ENCODE measurements around the gene SAMD10.
"Not testable (repeated sequence)": the region's sequence is repeated elsewhere in the genome, so short reads cannot be mapped to it uniquely, and the experiment has no call there.

The SAMD10 gene

GRCh38 chr20:63961664-63962425 is 17.6 kb downstream of the SAMD10 start:
- ChIA-PET POLR2A (no interaction called here), CTCF (interaction anchor here (0.5 to 1.4 kb wide), 2 partner anchors 18 to 173 kb away, joined by 3 to 6 read pairs; partner anchors contain the start of genes PRPF6 and SAMD10)

GRCh38 chr20:63960654-63961621 is 18.5 kb downstream of the SAMD10 start:
- H3K4me3 ChIP-seq (ENCODE audit: low read depth, low read length); DNase-seq (ENCODE audit: low read depth, low spot score); POLR2A ChIA-PET: not testable (repeated sequence)
- CTCF ChIA-PET = interaction anchor here (1.4 kb wide), 1 partner anchor 19 kb away, joined by 6 read pairs; the partner anchor contains the start of genes PRPF6 and SAMD10

More at GRCh38 chr20:63961664-63962425, 17.6 kb downstream of the SAMD10 start:
- TF ChIP-seq, protein P1, sequence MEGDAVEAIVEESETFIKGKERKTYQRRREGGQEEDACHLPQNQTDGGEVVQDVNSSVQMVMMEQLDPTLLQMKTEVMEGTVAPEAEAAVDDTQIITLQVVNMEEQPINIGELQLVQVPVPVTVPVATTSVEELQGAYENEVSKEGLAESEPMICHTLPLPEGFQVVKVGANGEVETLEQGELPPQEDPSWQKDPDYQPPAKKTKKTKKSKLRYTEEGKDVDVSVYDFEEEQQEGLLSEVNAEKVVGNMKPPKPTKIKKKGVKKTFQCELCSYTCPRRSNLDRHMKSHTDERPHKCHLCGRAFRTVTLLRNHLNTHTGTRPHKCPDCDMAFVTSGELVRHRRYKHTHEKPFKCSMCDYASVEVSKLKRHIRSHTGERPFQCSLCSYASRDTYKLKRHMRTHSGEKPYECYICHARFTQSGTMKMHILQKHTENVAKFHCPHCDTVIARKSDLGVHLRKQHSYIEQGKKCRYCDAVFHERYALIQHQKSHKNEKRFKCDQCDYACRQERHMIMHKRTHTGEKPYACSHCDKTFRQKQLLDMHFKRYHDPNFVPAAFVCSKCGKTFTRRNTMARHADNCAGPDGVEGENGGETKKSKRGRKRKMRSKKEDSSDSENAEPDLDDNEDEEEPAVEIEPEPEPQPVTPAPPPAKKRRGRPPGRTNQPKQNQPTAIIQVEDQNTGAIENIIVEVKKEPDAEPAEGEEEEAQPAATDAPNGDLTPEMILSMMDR (IDR thresholded peaks at IDR 0.05; ENCODE audit: insufficient read depth, low read length, missing control alignments) = no peak
- H3K4me3 ChIP-seq (ENCODE audit: low read depth, low read length) = no peak overlapping the region
- DNase-seq (ENCODE audit: low read depth, low spot score) = no peak

DNA sequence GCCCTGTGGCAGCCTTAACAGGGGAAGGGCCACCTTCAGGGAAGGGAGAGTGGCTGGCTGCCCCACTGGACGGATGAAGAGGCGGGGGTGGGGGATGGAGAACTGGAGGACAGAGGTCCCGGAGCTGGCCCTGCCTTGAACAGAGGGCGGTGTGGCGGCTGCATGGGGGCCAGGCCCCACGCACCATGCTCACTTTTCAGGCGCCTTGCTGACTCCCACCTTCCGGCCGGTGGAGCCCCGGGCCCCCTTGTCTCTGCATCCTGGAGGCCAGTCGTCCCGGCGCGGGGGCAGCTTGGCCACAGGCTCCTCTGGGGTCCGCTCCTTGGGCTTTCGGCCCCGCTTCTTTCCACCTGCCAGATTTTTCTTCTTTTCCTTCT is 19.8 kb downstream of the SAMD10 start:
- no peak for DNase-seq (ENCODE audit: low read depth, low spot score)
- TF ChIP-seq, protein P1 (IDR thresholded peaks at IDR 0.05; ENCODE audit: insufficient read depth, low read length, missing control alignments) = no peak
- POLR2A ChIA-PET = no interaction called here
- H3K4me3 ChIP-seq (ENCODE audit: low read depth, low read length) = no peak overlapping the region
- CTCF ChIA-PET = no interaction called here

DNA sequence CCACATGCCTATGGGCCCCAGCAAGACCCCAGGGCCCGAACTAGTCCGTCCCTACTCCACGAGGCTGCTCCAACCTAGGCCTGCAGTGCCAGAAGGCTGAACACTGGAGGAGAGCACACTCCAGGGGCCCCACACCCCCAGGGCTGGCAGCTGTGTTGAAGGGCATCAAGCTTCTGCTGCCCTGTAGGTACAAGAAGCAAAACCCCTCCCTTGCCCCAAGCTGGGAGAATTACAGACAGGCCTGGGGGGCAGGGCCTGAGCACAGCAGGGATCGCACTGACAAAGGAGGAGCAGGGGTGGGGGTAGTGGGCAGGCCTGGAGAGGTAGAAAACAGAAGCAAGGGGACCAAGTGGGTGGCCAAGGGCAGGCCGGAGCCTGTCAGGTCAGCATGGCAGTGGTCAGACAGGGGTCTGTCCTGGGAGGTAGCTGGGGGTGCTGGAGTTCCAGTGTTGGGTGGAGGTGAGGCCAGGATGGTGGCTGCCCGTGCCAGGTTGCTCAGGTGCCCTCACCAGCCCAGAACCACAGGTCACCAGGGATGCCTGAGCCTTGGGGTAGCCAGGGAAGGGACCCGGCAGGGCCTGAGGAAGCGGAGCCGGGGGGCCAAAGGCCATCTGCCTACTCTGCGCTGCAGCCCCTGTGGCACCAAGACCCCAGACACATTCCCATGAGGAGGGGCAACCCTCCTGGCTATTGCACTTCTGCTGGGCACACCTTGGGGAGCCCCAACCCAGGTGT is 20.3 kb downstream of the SAMD10 start:
- CTCF ChIA-PET = interaction anchor here (0.8 kb wide), 1 partner anchor 15 kb away, joined by 3 read pairs; no protein-coding TSS in a partner anchor
- POLR2A ChIA-PET = no interaction called here
- no peak for DNase-seq (ENCODE audit: low read depth, low spot score)
- TF ChIP-seq, protein P1 (IDR thresholded peaks at IDR 0.05; ENCODE audit: insufficient read depth, low read length, missing control alignments) = no peak
- no peak overlapping the region for H3K4me3 ChIP-seq (ENCODE audit: low read depth, low read length)

DNA sequence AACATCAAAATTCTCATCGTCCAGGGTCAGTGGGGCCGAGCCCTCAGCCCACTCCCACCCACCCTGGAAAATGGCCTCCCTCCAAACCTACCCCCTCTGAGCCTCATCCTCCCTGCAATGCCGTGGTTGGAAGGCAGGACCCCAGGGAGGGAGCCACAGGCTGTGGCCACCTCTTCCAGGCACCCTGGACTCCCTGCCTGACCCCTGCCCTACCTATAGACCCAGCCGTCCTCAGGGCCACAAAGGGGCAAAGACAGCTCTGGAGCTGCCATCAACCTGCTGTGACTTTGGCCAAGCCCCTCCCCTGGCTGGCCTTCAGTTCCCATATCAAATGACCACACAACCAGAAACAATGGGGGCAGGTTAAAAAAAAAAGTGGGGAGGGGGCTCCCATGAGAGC is 21.0 kb downstream of the SAMD10 start:
- DNase-seq (ENCODE audit: low read depth, low spot score) = no peak
- H3K4me3 ChIP-seq (ENCODE audit: low read depth, low read length) = no peak overlapping the region
- TF ChIP-seq, protein P1 (IDR thresholded peaks at IDR 0.05; ENCODE audit: insufficient read depth, low read length, missing control alignments) = no peak
- CTCF ChIA-PET = interaction anchor here (0.8 kb wide), 1 partner anchor 16 kb away, joined by 3 read pairs; no protein-coding TSS in a partner anchor
- POLR2A ChIA-PET = no interaction called here

GRCh38 chr20:63957690-63958441 is 21.6 kb downstream of the SAMD10 start:
- TF ChIP-seq, protein P1 (IDR thresholded peaks at IDR 0.05; ENCODE audit: insufficient read depth, low read length, missing control alignments) = no peak
- DNase-seq (ENCODE audit: low read depth, low spot score) = no peak
- H3K4me3 ChIP-seq (ENCODE audit: low read depth, low read length) = no peak overlapping the region
- ChIA-PET CTCF (interaction anchor here (0.6 to 1.7 kb wide), 3 partner anchors 10 to 23 kb away, joined by 3 to 4 read pairs (median 4); partner anchors contain the start of gene PRPF6), POLR2A (interaction anchor here (1.8 kb wide), 1 partner anchor 11 kb away, joined by 8 read pairs; the partner anchor contains the start of gene ZNF512B)
